GM10266 (cell line): Measurements from ENCODE around the gene FBN1.

Experiments used
- DNase-seq: peaks from one replicate; pipeline ENCODE4 v3.0.0; 2012; ENCODE audit errors: extremely low spot score
- CTCF ChIP-seq: IDR thresholded peaks from 2 replicates; pipeline ENCODE4 v1.5.1; 2012; ENCODE audit warnings: mild to moderate bottlenecking, low read depth; ENCODE audit not compliant: control insufficient read depth, insufficient read depth; ENCODE audit errors: missing control alignments

The FBN1 gene

GRCh38 chr15:48538941-48539340 lies 106.6 kb downstream of the FBN1 start:
- DNase-seq: no peak
- TF ChIP-seq CTCF: no peak

- no peak for TF ChIP-seq CTCF
- DNase-seq: no peak
These were observed 108.0 kb downstream of the FBN1 start for GRCh38 chr15:48537271-48538113.

- DNase-seq: no peak
- TF ChIP-seq CTCF: no peak
These were observed 108.8 kb downstream of the FBN1 start for GRCh38 chr15:48536681-48537091.

- no peak for DNase-seq
- TF ChIP-seq CTCF: no peak
These were observed 111.5 kb downstream of the FBN1 start for GRCh38 chr15:48533982-48534381.

- no peak for DNase-seq
- no peak for TF ChIP-seq CTCF
These were observed 112.6 kb downstream of the FBN1 start for GRCh38 chr15:48532946-48533345.

GRCh38 chr15:48530528-48530927 lies 115.0 kb downstream of the FBN1 start:
- TF ChIP-seq CTCF: no peak
- no peak for DNase-seq

- no peak for TF ChIP-seq CTCF
- DNase-seq: no peak
These were observed 116.6 kb downstream of the FBN1 start for GRCh38 chr15:48528921-48529320.
